GM19351 (cell line): ENCODE data around the gene DEPDC5.
"Not testable (repeated sequence)": the region's sequence is repeated elsewhere in the genome, so short reads cannot be mapped to it uniquely, and the experiment has no call there.

Experiments
- ATAC-seq: cut with Tn5 transposase; IDR thresholded peaks from one replicate; pipeline ENCODE4 v1.9.1; 2021; ENCODE audit warnings: mild to moderate bottlenecking, moderate library complexity; ENCODE audit not compliant: unreplicated experiment

The DEPDC5 gene

DNA sequence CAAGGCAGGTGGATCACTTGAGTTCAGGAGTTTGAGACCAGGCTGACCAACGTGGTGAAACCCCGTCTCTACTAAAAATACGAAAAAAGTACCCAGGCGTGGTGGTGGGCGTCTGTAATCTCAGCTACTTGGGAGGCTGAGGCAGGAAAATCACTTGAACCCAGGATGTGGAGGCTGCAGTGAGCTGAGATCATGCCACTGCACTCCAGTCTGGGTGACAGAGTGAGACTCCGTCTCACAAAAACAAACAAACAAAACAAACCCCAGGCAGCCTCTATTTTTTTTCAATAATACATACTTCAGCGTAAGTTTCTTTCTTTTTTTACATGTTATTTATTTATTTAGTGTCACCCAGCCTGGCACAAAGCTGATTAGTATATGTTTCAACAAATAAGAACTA lies 60.1 kb downstream of the DEPDC5 start:
- ATAC-seq: not testable (repeated sequence)

DNA sequence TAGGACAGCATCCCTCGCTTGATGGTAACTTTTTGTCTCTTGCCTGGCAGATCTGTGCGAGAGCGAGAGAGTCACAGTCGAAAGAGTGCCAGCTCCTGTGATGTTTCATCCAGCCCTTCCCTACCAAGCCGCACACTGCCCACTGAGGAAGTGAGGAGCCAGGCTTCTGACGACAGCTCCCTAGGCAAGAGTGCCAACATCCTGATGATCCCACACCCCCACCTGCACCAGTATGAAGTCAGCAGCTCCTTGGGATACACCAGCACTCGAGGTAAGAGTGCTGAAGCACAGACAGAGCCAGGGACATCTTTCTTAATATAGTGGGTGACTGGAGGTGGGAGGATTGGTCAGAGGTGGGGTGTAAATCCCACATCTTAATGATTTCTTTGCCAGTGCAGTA lies 61.1 kb downstream of the DEPDC5 start:
- ATAC-seq: no peak

DNA sequence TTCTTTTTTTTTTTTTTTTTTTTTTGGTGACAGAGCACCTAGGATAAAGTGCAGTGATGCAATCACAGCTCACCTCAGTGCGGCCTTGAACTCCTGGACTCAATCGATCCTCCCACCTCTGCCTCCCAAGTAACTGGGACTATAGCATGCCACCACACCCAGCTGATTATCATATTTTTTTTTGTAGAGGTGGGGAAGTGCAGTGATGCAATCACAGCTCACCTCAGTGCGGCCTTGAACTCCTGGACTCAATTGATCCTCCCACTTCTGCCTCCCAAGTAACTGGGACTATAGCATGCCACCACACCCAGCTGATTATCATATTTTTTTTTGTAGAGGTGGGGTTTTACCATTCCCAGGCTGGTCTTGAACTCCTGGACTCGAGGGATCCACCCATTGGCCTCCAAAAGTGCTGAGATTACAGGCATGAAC lies 61.6 kb downstream of the DEPDC5 start:
- ATAC-seq: not testable (repeated sequence)

DNA sequence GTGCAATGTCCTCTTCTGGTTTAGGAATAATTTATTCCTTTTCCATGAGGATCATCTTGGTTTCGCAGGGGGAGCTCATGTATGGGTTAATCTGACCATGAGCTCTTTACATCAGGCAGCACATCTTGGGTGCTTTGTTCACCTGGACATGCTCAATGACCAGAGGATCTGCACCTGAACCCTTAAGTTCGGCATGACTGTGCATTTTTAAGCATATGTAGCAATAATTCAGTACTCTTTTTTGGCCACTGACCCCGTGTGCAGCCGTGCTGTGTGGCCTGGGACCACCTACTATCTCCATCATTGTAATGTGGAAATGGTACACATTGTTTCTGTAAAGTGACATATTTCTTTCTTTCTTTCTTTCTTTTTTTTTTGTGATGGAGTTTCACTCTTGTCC lies 62.9 kb downstream of the DEPDC5 start:
- no peak for ATAC-seq

DNA sequence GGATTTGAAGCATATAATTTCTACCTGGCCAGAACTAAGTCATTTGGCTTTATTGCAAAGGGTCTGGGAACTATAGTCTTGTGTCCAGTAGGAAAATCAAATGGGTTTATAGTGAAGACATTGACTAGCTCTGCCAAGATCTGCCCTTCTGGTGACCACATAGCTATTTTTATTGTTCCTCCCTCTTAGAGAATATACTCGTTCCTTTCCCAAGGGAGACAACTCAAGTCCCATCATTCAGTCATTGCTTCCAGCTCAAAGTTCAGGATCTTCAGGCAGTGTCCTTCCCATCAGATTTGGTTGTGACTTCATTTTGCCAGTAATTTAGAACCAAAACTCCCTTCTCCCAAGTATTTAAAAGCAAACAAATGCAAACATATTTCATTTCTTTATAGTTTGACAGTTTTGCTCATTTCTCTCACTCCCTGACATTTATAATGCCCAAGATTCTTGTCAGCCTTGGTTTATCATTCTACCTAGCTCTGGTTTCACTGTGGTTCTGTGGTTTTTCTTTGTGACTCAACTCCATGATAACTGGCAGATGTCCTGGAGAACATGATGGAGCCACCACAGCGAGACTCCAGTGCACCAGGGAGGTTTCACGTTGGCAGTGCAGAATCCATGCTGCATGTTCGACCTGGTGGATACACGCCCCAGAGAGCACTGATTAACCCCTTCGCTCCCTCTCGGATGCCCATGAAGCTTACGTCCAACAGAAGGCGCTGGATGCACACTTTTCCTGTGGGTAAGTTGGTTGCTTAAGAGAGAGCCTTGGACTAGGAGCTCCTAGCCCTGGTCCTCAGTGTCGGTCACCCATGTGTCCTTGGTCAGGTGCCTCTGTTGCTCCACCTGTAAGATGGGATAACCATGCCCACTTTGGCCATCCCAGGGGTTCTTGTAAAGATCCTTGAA lies 64.9 kb downstream of the DEPDC5 start:
- no peak for ATAC-seq

DNA sequence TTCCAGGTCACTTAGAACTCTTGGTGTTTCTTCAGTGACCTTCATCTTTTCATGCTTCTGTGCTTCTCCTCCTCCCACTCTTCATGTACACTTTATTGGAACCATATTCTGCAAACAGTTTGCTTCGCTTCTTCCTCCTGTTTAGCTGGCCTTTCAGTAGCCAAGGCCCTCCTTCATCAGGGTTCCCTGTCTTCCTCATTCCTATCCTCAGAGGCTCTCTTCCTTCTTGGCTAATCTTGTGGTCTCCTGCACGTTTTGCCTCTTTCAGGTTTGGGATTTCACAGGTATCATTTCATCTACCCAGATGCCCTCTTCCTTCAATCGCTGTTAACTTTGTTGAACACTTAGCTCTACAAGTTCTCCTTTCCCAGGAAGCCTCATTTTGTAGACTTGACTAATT lies 66.8 kb downstream of the DEPDC5 start:
- ATAC-seq: no peak

DNA sequence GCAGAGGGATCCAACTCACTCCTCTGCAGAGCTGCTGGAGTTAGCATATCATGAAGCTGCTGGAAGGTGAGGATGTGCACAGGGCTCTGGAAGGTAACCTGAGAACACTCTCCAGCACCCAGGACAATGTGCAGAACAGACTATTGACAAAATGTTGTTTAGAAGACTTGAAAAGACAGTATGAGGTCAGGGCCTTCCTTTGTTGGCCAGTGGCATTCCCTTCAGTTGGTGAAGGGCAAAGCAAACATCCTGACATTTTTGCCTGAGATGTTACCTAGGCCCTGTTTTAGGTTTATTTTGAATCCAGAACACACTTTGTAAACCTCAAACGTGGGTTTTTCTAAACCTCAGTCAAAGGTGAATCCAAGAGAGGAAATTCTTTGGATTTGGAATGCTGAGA lies 67.8 kb downstream of the DEPDC5 start:
- ATAC-seq: no peak

DNA sequence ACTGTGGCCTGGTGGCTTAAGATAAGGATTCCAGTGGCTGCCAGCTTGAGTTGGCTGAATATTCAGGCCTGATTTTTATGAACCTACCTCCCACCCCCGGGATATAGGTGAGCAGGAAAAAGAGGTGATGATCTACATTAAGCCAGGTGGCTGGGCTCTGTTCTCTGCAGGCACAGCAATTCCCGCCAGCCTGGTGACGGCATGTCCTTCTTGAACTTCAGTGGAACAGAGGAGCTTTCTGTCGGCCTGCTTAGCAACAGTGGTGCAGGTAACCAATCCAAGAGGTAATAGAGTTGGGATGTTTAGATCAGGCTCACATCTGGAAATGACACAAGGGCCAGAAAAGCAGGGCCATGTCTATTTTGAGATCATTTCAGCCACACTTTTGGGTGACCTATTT lies 68.7 kb downstream of the DEPDC5 start:
- ATAC-seq: no peak

DNA sequence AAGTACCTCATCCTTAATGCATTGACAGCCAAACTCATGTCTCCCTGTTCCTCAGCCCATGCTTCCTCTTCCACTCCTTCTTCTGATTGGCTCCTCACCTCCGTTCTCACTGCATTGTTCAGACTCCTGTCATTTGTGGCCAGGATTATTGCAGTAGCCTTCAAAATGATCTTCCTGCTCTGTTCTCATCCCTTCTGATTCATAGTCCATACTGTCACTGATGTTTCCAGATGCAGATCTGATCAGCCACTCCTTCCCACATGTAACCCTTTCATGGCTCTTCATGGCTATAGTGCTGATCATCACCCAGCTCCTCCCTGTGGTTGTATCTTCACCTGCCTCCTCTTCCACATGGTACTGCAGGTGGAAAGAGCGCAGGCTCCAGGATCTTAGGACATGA lies 71.7 kb downstream of the DEPDC5 start:
- ATAC-seq: no peak

DNA sequence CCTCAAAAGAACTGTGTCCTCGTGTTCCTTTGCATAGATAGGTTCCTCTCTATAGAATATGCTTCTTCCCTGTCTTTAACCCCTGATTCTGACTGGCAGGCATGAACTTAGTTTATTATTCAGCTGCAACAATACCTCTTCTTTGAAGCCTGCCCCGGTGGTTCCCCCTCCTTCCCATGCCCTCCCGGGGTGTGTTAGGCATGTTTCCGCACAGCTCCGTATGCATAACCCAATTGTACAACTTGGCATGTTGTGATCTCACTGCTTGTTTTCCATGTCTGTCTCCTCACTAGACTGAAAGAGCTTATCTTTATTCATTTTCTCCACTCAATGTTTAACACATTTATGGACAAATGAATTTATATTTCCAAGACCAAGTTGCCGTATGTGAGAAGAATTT lies 72.6 kb downstream of the DEPDC5 start:
- no peak for ATAC-seq

DNA sequence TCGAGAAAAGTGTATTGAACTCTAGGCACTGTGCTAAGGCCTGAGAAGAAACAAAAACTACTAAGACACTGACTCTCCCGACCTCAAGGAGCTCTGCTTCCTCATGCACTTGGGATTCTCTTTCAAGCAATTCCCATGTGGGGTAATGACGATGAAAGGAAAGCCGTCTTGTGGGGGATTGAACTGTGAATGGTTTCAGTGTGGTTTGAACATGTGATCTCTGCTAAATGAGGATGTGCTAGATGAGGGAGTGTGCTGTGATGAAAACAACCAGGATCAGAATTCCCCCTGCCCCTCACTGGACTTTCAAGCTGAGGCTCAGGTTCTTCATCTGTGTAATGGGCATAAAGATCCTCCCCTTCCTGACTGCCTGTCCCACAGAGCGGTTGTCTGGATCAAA lies 74.9 kb downstream of the DEPDC5 start:
- no peak for ATAC-seq

DNA sequence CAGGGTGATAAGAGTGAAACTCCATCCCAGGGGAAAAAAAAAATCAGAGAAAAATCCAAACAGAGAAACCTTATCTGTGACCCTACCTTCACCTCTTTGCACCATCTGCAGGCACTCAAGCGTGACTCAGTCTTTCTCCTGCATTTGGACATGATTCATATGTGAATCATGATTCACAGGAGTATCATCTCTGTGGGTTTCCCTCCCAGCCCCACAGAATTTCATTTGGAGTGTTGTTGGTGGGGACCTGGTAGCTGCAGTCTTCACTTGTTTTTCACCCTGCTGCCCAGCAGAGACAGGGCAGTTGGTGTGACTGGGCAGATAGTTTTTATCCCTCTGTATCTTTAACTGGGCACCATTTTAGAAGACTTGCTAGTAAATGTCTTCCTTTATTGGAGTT lies 75.7 kb downstream of the DEPDC5 start:
- ATAC-seq: no peak

DNA sequence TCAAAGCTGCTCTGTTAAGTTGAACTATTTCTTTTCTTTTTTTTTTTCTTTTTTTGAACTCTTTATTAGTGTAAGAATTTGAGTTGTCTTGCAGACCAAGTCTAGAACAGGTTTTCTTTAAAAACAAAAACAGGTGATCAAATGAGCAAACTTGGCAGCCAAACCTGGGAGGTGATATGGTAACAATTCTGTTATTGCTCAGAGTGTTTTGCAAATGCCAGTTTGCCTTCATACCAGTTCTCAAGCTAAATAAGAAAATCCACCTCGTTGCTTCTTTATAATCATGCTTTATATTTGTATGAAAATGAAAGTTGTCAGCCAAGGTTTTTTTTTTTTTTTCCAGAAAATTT lies 76.9 kb downstream of the DEPDC5 start:
- ATAC-seq: no peak

DNA sequence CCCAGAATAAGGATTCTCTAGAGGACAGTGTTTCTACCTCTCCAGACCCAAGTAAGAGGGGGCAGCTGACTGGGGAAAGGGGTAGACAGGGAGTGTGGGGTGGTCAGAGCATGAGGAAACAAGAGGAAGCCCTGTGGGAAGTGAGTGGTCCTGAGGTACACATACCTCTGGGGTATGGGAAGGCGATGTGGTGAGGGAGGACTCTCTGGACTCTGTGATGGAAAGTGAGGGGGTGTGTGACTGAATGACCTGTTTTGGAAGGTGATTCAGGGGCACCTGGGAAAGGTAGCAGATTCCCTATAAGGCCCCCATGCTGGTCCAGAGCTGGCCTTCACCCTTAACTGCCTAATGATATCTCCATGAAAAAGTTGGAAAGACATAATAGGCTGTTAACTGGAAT lies 80.1 kb downstream of the DEPDC5 start:
- ATAC-seq: no peak

DNA sequence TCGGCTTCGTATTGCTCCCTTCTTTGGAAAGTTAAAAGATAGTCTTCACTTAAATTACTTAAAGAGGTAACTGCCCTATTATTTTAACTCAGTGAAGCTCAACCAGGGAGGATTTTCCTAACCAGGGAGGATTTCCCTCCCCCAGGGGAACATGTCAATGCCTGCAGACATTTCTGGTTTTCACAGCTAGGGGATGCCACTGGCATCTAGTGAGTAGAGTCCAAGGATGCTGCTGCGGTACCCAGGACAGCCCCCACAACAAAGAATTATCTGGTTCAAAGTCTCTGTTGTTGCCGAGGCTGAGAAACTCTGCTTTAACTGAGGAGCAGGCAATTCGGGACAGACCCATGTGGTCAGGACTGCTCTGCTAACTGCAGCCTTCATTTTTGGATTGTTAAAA lies 82.2 kb downstream of the DEPDC5 start:
- ATAC-seq: no peak

DNA sequence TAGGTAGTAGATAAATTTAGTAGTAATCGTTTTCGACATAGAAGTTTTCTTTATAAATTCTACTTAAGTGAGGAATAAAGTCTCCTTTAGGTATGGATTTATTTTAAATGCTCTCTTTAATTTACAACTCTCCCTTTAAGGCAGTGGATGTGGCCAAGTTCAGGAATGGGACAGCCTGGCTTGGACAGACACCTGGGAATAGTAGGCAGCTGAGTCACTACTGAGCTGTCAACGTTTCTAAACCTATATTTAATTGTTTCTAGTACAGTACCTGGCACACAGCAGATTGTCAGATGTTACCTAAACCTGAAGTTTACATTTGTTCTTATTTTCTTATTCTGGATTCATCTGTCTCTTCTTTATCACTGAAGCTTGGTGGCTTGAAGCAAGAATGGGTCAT lies 85.1 kb downstream of the DEPDC5 start:
- no peak for ATAC-seq

DNA sequence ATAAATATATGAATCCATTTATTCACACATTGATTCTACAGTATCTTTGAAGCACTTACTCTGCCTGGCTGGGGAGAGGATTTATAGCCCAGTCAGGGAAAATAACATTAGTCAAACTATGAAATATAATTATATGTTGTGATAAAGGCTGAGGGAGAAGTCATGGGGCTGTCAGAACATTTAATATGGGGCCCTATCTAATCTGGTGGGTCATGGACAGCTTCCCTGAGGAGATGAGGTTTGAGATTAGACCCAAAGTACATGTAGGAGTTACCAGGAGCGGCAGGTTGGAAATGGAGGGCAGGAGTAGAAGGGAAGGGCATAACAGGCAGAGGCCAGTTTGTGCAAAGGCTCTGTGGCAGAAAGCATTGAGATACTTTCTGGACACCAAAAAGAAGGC lies 86.2 kb downstream of the DEPDC5 start:
- ATAC-seq: no peak

DNA sequence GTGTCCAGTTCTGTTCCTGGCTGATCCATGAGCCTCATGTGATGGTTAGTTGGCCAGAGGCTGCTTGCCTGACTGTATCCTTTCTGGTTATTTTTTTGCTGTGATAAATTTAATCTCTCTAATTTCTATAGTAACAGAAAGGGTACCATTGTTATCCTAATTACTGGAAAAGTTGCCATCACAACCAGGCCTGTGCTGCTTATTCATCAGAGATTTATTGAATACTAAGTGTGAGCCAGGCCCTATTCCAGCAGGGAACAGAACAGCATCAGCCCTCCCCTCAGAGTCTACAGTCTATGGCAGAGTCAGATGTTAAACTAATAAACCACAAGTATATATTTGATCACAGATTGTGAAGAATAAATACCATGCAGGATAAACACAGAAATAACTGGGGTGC lies 86.8 kb downstream of the DEPDC5 start:
- no peak for ATAC-seq

DNA sequence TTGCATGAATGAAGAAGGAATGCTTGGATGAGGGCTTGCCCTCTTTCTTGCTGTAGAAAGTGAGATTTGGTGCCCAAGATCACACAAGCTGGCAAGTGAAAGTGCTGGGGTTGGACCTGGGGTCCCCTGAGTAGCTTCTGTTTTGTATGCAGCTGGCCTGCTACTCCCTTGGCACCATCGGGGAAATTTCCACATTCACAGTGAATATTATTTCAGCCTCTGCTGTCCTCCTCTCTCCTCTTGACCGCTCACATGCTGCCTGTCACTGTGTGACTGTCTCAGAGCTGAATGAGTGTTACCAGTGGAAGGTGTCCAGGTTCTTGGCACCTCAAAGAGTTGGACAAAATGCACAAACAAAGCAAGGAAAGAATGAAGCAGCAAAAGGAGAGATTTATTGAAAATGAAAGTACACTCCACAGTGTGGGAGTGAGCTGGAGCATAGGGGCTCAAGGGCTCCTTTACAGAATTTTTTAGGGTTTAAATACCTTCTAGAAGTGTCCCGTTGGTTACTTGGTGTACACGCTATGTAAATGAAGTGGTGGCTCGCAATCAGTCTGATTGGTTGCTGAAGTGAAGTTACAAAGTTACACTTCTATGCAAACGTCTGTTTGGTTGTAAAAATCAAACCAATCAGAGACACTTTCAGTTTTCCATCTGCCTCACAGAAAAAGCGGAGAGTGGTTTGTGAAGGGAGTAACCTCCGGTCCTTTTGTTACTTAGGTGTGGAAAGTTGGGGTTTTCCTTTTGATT lies 87.4 kb downstream of the DEPDC5 start:
- ATAC-seq: no peak

DNA sequence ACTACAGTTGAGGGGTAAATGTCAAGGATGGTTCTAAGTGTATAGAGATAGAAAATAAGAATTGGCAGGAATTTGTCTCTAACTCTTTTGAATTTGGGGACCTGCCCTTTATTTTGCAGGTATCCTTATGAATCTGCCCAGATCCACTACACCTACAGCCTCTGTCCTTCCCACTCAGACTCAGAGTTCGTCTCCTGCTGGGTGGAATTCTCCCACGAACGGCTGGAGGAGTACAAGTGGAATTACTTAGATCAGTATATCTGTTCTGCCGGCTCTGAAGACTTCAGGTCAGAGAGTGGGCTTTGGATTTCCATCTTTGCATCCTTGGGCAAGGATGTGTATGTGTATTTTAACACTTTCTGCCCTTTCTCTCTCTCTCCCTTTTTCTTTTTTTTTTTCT lies 89.7 kb downstream of the DEPDC5 start:
- ATAC-seq: no peak

DNA sequence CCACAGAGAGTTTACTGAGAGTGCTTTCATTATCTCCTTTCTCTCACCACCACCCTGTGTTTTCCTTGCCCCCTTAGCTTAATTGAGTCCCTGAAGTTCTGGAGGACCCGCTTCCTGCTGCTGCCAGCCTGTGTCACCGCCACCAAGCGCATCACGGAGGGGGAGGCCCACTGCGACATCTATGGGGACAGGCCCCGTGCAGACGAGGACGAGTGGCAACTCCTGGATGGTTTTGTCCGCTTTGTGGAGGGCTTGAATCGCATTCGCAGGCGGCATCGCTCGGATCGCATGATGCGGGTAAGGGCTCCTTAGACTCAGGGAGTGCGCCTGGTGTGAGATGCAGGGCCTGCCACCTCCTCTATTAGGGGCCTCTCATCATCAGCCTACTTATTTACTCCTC lies 91.1 kb downstream of the DEPDC5 start:
- ATAC-seq: no peak
